ENCODE results near the gene GGCX.
A peak's percentile ranks its signal among the peaks of the same experiment; 100 is the strongest.
"Not testable (repeated sequence)": the region's sequence is repeated elsewhere in the genome, so short reads cannot be mapped to it uniquely, and the experiment has no call there.

The GGCX gene

DNA sequence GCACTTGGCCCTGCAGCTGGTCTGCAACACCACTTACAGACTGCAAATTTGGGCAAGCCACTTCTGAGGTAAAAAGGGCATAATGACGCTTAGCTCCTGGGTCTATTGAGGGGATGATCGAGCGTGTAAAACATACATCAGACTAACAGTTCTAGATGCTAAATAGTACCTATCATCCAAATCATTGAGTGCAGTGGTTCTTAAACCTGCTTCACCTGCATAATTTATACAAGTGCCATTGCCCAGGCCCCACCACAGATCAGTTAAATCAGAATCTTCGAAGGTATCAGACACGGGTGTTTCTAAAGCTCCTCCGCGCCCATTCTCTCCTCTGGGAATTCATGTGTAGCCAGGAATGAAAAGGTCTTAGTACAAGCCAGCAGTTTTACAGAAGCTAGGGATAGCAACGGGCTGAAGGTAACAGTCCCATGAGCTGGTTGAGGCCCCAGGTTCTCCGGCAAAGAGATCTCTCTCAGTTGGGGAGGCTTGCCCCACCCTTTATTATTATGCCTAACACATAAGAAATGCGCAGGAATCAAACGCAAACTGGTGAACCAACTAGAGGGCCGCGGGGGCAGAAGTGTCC is 33.5 kb upstream of the GGCX start:
- no peak for DNase-seq (ENCODE audit: low read depth, low spot score)

DNA sequence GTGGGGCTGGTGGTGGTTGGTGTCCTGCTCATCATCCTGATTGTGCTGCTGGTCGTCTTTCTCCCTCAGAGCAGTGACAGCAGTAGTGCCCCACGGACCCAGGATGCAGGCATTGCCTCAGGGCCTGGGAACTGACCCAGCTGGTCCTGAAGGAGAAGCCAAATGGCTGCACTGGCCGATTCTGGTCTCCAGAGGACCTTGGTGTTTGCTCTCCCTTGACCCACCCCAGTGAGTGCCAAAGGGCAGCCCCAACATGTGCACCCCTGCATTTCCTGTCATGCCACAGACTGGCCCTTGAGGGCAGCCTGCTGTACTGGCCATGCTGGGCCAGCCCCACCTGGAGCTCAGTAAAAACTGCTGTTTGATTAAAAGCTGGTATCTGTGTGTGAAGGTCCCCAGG is 31.7 kb upstream of the GGCX start:
- DNase-seq (ENCODE audit: low read depth, low spot score): no peak

DNA sequence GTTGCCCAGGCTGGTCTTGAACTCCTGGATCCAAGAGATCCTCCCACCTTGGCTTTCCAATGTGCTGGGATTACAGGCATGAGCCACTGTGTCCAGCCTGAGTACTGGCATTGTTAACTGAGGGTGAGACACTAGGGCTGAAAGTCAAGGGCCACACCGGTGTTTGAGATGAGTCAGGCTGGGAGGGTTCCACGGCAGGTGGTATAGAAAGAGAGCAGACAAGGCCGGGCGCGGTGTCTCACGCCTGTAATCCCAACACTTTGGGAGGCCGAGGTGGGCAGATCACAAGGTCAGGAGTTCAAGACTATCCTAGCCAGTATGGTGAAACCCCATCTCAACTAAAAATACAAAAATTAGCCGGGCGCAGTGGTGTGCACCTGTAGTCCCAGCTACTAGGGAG is 31.0 kb upstream of the GGCX start:
- DNase-seq (ENCODE audit: low read depth, low spot score): not testable (repeated sequence)

DNA sequence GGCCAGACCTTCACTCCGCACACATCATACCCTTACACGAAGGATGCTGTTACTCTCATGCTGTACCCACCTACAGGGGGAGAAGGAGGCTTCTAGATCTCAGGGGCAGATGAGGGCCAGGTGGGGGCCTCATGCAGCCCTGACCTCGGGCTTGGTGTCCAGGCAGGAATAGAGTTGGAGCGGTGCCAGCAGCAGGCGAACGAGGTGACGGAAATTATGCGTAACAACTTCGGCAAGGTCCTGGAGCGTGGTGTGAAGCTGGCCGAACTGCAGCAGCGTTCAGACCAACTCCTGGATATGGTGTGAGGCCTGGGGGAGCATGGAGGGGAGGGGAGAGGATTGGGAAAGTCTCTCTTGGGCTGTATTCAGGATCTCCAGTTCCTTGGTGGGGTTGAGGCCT is 30.3 kb upstream of the GGCX start:
- DNase-seq (ENCODE audit: low read depth, low spot score): no peak

DNA sequence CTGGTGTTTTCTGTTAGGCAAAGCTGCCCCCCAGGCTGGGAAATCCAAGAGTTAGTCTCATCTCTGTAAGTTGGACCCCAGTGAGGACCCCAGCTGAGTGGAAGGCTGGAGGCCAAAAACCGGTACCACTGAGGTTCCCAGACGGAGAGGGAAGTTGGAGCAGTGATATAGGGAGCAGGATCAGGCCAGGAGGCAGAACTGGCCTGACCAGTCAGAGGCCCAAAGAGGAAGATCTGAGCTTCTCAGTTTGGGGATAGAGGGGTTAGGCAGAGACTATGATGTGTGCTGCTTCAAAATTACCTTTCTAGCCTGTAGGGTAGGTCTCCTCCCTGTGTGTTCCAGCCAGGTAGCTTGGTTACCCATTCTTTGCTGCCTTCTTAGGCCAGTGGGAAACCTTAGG is 29.7 kb upstream of the GGCX start:
- DNase-seq (ENCODE audit: low read depth, low spot score): no peak

DNA sequence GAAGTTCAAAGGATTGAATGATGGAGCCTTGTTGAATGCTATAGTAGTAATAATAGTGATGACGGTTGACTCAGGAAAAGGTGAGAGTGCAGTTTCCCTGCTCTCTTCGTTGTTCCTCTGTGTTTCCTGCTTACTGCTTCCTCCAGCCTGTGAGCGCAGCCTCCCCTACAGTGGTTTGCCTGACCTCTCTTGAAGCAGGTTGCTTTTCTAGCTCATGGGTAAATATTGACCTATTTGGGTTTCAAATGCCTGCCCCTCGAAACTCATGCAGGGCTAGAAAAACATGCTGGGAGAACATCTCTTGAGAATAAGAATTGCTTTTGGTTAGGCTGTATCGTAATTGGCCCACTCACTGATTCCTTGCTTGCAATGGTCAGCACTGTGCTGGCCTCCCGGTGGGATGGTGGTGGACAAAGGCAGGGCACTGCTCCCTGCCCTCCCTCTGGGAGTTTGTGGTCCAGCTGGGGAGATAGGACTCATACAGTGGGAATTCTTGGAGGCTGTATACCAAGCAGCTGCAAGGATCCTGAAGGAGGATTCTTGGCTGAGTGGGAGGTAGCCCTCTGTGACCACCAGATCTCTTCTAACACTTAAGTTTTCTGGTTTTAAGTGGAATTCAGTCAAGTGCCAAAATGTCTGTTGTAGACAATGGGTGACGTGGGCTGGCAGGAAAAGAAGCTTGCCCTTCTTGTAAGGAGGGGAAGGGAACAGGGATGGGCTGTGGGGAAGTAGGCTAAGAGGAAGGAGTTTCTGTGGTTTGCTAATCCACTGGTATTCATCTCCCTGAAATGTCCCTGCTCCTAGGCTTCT is 28.9 kb upstream of the GGCX start:
- no peak for DNase-seq (ENCODE audit: low read depth, low spot score)

DNA sequence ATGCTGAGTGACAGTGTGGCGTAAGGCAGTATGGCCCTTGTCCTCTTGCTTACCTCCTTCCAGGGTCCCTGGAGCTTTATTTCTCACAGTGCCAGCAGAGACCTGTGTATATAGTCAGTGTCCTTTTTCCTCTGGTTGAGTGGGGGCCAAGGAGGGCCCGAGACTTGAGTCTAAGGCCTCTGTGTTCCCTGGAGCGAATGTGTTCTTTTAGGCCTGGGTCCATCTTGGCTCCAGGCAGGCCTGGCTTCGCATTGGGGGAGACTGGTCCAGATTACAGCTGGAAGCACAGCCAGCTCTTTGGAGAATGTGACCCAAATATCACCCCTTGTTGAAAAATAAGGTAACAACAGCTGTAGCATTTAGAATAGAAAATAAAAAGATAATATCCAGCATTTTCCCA is 27.9 kb upstream of the GGCX start:
- no peak for DNase-seq (ENCODE audit: low read depth, low spot score)

DNA sequence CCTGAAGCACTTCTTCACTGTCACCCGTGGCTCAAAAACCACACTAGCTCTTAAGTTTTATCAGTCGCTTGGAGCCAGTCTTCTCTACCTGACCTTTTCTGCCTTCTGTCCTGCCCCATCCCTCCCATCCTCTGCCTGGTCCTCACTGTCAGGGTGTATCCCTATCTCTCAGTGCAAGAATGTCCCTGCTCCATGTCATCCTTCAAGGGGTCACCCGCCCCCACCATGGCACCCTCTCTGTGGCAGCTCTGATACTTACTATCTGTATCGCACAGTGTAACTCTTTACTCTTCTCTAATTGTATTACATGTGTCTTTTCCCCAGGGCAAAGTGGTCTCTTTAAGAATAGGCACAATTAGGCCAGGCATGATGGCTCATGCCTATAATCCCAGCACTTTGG is 27.4 kb upstream of the GGCX start:
- no peak for DNase-seq (ENCODE audit: low read depth, low spot score)

DNA sequence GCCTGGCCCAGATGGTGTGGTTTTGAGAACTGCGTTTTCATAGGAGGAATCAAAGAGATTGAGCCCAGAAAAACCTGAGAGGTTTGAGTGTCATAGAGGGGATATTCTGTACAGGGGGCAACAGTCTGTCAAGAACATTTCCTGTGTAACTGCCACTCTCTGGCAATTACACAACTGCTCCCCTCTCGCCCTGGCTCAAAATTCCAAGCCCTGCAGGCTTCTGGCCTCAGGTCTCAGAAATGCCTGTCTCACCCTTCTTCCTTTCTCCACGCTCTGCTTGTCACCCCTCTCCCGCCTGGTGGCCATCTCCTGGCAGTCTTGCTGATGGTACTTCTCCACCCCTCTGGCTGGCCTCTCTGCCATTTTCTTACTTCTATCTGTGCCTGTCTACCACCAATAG is 26.9 kb upstream of the GGCX start:
- DNase-seq (ENCODE audit: low read depth, low spot score): no peak

DNA sequence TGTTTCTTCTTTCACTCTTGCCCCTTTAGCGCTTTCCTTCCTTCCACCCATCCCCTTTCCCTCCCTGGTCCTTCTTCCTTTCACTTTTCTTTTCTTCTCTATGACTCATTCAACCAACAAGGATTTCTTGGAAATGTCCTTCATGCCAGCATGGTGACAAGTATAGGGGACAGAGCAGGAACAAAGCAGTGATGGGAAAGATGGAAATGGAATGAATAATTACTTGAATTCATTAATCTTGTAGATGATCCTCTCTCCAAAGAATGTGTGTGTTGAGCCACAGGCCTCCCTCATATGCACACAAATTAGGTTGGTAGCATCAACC is 24.4 kb upstream of the GGCX start:
- no peak for DNase-seq (ENCODE audit: low read depth, low spot score)

DNA sequence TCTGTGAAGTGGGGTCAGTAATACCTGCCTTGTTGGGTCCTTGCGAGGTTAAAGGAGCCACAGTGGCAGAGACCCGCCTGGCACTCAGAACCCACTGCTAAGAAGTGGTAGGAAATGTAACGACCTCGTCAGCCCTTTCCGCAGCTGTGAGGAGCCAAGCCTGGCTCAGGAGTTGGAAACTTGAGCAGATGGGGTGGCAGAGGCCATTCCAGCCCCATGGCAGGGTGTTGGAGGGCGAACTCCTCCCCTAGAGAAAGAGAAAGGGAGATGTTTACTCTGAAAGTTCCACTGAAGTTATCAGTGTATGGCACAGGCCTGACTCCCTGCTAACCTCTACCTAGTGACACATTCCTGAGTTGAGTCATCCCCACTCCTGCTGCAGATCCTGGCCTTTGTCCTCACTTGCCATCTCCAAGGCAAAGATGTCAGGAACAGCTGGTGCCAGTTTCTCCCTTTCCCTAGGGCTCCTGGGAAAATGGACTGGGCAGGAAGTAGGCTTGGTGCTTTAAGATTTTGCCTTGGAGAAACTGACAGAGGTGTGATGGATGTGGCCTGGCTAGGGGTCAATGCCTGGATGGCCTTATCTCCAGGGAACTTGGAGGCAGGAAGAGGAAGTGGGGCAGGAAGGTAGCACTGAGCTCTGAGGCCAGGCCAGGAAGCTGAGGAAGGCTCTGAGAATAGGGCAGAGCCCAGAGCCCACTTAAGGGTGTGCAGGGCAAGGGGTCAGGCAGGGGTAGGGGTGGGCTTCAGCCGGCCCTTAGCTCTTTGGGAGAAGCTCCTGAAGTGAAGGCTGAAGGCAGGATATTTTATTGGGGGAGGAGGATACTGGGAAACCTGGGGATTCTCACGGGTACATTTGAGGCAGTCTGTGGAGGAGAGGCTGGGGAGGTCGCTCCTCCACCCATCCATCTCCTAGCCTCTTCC is 23.8 kb upstream of the GGCX start:
- no peak for DNase-seq (ENCODE audit: low read depth, low spot score)

DNA sequence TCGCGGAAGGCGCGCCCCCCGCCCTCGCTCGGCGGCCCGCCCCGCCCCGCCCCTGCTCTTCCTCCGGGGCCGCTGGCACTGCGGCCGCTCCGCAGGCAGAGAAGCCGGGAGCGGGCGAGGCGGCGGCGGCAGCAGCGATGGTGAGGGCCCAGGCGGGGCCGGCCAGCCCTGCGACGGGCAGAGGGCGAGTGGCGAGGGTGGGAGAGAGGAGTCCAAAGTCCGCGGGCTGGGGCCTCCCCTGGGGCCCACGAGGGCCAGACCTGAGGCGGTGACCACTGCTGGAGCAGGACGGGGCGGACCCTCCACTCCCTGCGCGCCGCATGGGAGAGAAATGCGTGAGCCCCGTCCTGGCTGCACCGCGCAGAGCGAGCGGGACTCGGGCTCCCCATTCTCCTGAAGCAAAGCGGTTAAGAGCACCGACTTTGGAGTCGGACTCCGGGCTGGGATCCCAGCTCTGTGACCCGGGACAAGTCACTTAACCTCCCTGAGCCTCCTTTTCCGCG is 23.1 kb upstream of the GGCX start, which contains the start of gene VAMP5:
Gene VAMP5 (plus strand): TSS at position 78 of the 503 bp plus-strand sequence. CDS start 60 bp downstream, at position 138.
- no peak for DNase-seq (ENCODE audit: low read depth, low spot score)

DNA sequence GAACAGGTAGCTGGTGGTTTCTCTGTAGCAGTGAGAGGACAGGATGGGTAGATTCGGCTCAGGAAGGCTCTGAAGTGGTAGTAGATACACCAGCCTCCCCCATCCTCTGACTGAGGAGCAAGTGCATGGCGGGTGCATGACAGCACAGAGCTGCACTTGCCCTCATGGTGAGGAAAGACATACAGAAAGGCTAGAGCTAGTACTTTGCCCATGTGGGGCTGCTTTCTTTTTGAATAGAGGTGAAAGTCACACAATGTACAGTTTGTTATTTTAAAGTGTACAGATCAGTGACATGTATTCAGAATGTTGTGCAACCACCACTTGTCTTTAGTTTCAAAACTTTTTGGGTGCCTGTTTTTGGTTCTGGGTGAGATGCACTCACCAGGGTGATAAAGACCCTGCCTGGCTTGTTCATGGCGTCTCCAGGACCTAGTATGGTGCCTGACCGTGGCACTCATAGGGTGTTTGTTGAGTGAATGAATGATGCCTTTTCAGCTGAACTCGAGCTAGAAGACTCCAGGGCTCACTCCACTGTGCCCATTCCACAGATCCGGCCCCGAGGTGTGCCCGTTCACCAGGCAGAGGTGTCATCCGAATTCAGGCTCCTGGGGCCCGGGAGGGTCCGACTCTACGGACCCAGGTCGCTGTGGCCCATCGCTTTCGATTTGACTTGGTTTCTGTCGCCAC is 22.5 kb upstream of the GGCX start:
- no peak for DNase-seq (ENCODE audit: low read depth, low spot score)

DNA sequence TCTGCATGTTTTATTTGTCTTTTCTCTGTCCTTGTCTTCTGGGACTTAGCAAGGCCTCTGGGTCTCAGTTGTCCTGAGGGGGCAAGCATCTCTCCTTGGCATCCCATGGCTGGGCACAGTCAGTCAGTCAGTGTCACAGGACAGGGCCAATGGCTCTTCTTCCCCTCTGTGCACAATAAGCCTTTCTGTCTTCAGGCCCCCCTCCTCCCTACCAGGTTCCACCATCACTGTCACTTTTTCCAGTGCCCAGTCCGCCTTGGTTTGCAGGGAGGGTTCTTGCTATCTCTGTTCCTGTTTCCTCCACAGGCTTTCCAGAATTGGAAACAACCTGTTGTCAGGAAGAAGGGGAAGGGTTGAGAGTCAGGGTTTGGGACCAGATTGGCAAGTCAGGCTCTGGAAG is 21.2 kb upstream of the GGCX start:
- DNase-seq (ENCODE audit: low read depth, low spot score): no peak

DNA sequence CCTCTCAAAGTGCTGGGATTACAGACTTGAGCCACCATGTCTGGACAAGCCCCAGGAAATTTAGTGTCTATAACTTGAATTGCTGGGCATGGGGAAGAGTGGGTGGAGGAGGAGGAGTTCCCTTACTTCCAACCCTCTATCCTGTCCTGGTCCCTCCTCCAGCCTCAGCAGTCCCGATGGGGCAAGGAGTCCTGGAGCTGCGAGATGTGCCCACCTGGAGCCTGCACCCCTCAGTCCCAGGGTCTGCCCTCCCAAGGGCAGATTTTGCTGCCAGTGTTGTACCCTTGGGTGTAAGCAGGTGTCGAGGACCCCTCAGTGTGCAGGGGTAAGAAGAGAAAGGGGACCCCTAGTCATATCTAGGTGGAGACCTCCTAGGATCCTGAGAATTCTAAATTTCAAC is 18.9 kb upstream of the GGCX start:
- DNase-seq (ENCODE audit: low read depth, low spot score): no peak

DNA sequence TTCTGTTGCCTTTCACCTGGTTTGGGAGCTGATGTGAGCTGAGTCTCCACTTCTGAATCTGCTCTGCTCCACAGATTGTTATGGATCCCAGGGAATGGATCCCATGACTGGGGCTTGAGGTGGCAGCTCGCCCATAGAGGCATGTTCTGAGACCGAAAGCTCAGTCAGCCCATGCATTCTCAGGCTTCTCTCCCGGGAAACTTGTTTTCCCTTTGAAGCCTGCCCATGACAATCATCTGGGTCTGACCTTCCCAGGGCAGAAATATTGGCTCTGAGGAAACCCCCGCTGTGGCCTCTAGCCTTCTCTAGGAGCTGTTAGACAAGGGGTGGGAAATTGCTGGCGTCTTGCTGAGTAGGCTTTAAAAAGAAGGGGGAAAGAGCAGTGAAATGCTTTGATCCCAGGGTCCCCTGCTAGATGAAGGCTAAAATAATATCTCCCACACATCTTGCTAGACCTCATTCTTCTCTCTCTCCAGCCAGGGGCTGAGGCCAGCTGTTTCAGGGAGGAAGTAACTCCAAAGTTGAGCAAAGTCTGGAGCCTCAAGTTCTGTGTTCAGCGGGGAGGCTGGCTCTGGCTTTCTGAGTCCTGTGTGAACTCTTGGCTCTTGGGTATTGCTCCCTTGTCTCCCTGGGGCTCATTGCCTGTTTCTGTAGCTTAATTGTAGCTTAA is 18.1 kb upstream of the GGCX start:
- no peak for DNase-seq (ENCODE audit: low read depth, low spot score)

DNA sequence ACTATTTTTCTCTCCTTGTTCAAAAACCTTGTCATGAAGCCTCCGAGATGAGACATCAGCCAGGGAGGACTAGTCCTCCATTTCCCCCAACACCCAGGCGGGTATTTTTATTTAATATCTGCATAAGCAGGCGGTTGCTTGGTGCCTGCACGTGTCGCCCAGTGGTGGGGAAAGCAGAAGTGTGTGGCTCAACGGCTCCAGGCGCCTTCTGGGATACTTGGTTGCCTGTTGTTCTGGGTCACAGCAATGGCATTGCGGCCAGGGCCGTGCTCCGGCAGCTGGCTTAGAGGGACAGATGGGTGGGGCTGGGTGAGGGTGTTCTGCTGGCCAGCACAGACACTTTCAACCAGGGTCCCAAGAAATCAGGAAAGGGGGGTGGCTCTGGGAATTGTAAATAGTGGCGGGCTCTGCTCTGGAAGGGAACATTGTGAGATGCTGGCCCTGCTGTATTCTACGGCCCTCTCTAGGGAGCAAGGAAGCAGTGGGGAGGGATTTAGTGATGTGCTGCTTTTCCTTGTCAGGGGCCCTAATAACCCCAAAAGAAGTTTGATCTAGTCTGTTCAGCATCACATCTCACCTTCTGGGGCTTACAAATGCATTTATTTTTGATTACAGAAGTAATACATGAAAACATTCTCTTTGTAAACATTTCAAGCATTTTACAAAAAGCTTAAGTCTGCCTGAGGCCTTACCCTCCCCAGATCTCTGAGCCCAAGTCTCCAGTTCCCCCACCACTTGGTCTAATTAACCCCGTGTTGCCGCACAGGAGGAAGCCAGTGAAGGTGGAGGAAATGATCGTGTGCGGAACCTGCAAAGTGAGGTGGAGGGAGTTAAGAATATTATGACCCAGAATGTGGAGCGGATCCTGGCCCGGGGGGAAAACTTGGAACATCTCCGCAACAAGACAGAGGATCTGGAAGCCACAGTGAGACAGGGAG is 17.2 kb upstream of the GGCX start:
- no peak for DNase-seq (ENCODE audit: low read depth, low spot score)

DNA sequence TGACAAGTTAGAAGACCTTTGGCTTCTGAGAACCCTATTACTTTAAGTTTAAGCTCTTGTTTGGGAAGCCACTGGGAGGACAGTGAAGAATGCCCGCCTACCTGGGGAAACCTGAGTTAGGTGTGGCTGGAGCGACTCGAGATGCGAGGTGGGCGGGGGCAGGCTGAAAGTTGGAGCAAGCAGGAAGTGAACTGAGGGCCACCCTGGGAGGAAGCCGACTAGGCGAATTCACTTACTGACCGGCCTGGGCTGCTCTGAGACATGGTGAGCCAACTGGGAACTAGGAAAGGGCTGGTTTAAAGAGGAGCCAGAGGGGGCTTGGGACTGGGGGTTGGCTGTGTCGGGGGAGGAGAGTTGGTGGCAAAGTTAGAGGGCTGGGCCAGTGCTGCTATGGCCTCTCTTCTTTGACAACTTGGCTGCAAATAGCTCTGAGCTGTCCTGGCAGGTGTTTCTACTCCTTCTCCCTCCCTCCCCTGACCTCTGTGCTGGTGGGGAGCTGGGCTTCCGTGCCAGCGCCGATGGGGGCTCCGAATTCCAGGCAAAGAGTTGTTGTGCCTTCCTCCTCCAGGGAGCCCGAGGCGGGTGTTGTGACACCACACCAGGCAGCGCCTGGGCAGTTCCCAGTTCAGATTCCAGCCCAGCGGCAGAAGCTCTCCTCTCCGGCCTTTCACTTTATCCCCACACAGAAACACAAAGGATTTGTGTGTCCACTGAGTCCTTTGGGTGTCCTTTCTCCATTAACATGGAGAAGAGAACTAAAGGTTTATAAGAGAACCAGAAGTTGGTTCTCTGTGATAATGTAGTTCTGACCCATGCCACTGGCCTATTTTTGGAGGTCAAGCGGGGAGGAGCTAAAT is 16.3 kb upstream of the GGCX start, which contains the start of gene VAMP8:
Gene VAMP8 (plus strand): TSS at position 201 of the 857 bp plus-strand sequence. CDS start 61 bp downstream, at position 262.
- DNase-seq (ENCODE audit: low read depth, low spot score): peak; percentile 52

DNA sequence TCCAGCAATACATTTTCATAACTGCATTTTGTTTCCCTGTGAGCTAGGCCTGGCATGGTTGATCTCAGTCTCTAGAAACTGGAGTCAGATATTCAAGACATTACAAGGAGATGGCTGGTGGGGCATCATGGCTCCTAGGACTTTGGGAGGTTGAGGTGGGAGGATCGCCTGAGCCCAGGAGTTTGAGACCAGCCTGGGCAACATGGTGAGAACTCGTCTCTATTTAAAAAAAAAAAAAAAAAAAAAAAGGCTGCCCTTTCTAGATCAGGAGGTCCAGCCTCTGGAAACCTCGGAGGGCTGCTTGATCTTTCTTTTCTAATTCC is 15.7 kb upstream of the GGCX start:
- no peak for DNase-seq (ENCODE audit: low read depth, low spot score)
